Adrenal gland (tissue), 5 donors: ENCODE data around the gene PLXDC2.

Experiments
- CTCF ChIP-seq, 6 experiments: fragments of 450-650 bp in 4 of 6; fragments of 200-600 bp in 2 of 6; sonication (generic) in 1 of 6; IDR thresholded peaks; 1 replicate in 5 of 6; 2 replicates in 1 of 6; pipeline versions ENCODE4 v1.5.1 to v1.8.0; 2016 to 2021; ENCODE audit warnings: antibody characterized with exemption in 6 of 6, mild to moderate bottlenecking in 2 of 6, moderate library complexity in 1 of 6
- POLR2A ChIP-seq, 2 donors: fragments of 450-650 bp; IDR thresholded peaks; one replicate each; pipeline ENCODE4 v1.6.1; 2017; ENCODE audit warnings: antibody characterized with exemption in 2 of 2, mild to moderate bottlenecking in 2 of 2, moderate library complexity in 1 of 2
- donor health status: DM: no; HTN: no; CAD: no.

GRCh38 chr10:20144268-20144667, 328.0 kb downstream of the PLXDC2 start:
- TF ChIP-seq CTCF (IDR thresholded peaks at IDR 0.05) (no peak), POLR2A (IDR thresholded peaks at IDR 0.05) (no peak)
